Measurements from ENCODE around the gene DTNB.

DNA sequence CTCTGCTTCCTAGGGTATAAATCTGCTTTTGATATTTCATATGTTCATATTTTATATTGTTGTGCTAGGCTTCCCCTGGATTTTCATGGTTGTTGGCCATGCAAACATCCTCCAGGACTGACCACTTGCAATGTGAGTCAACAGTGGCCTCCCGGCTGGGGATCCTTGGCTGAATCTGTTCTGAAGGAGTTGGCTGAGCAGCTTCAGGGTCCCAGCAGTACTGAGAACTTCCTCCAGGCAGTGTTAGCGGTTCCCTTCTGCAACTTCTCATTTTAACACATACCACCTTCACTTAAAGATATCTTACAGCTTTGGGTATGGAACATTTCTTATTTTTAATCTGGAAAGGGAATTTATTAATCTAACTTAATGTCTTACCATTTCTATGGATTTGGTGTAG, 122.1 kb downstream of the DTNB start:
- TF ChIP-seq POLR2AphosphoS5 (IDR thresholded peaks at IDR 0.05; ENCODE audit: low read depth) (no peak), GABPA (IDR thresholded peaks at IDR 0.05; ENCODE audit: low read depth) (no peak), SPI1 (IDR thresholded peaks at IDR 0.05; ENCODE audit: borderline replicate concordance, low read depth) (no peak)
- TF ChIP-seq, protein P1, sequence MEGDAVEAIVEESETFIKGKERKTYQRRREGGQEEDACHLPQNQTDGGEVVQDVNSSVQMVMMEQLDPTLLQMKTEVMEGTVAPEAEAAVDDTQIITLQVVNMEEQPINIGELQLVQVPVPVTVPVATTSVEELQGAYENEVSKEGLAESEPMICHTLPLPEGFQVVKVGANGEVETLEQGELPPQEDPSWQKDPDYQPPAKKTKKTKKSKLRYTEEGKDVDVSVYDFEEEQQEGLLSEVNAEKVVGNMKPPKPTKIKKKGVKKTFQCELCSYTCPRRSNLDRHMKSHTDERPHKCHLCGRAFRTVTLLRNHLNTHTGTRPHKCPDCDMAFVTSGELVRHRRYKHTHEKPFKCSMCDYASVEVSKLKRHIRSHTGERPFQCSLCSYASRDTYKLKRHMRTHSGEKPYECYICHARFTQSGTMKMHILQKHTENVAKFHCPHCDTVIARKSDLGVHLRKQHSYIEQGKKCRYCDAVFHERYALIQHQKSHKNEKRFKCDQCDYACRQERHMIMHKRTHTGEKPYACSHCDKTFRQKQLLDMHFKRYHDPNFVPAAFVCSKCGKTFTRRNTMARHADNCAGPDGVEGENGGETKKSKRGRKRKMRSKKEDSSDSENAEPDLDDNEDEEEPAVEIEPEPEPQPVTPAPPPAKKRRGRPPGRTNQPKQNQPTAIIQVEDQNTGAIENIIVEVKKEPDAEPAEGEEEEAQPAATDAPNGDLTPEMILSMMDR (IDR thresholded peaks at IDR 0.05; ENCODE audit: insufficient read depth, low read length): no peak
- TF ChIP-seq, protein P2, sequence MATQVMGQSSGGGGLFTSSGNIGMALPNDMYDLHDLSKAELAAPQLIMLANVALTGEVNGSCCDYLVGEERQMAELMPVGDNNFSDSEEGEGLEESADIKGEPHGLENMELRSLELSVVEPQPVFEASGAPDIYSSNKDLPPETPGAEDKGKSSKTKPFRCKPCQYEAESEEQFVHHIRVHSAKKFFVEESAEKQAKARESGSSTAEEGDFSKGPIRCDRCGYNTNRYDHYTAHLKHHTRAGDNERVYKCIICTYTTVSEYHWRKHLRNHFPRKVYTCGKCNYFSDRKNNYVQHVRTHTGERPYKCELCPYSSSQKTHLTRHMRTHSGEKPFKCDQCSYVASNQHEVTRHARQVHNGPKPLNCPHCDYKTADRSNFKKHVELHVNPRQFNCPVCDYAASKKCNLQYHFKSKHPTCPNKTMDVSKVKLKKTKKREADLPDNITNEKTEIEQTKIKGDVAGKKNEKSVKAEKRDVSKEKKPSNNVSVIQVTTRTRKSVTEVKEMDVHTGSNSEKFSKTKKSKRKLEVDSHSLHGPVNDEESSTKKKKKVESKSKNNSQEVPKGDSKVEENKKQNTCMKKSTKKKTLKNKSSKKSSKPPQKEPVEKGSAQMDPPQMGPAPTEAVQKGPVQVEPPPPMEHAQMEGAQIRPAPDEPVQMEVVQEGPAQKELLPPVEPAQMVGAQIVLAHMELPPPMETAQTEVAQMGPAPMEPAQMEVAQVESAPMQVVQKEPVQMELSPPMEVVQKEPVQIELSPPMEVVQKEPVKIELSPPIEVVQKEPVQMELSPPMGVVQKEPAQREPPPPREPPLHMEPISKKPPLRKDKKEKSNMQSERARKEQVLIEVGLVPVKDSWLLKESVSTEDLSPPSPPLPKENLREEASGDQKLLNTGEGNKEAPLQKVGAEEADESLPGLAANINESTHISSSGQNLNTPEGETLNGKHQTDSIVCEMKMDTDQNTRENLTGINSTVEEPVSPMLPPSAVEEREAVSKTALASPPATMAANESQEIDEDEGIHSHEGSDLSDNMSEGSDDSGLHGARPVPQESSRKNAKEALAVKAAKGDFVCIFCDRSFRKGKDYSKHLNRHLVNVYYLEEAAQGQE (IDR thresholded peaks at IDR 0.05; ENCODE audit: insufficient replicate concordance, low read depth): no peak
